Stimulated activated naive B cell treated with anti-CD40 and anti-IgM and Interleukin-4, amounts not matched to agents 10 μg/mL and 1 μg/mL and 100 μg/mL, for 72 hours (primary cell): ENCODE results near the gene MMAB.

Experiments used
- ATAC-seq, 2 donors: fragments of 150-1000 bp; cut with Tn5 transposase; replicated peaks; 2 replicates each; pipeline ENCODE4 v1.10.0; 2021; ENCODE audit warnings: moderate library complexity in 1 of 2
- DNase-seq: peaks from one replicate; pipeline ENCODE4 v3.0.0; 2021
- H3K27ac Mint-ChIP-seq: one replicate; pipeline ENCODE4 v1.8.0; 2022; ENCODE audit warnings: mild to moderate bottlenecking, mixed read lengths
- H3K27me3 Mint-ChIP-seq, 2 donors: one replicate each; pipeline ENCODE4 v1.8.0; 2022; ENCODE audit warnings: mixed read lengths in 2 of 2
- H3K36me3 Mint-ChIP-seq, 2 donors: one replicate each; pipeline ENCODE4 v1.8.0; 2022; ENCODE audit warnings: mixed read lengths in 2 of 2, mild to moderate bottlenecking in 1 of 2
- H3K4me1 Mint-ChIP-seq, 2 donors: one replicate each; pipeline ENCODE4 v1.8.0; 2022; ENCODE audit warnings: mixed read lengths in 2 of 2, mild to moderate bottlenecking in 1 of 2
- H3K4me3 Mint-ChIP-seq, 2 donors: one replicate each; pipeline ENCODE4 v1.8.0; 2022; ENCODE audit warnings: mild to moderate bottlenecking in 2 of 2, mixed read lengths in 2 of 2, moderate library complexity in 1 of 2
- H3K9me3 Mint-ChIP-seq, 2 donors: one replicate each; pipeline ENCODE4 v1.8.0; 2022; ENCODE audit warnings: mixed read lengths in 2 of 2, mild to moderate bottlenecking in 1 of 2

Gene MMAB

DNA sequence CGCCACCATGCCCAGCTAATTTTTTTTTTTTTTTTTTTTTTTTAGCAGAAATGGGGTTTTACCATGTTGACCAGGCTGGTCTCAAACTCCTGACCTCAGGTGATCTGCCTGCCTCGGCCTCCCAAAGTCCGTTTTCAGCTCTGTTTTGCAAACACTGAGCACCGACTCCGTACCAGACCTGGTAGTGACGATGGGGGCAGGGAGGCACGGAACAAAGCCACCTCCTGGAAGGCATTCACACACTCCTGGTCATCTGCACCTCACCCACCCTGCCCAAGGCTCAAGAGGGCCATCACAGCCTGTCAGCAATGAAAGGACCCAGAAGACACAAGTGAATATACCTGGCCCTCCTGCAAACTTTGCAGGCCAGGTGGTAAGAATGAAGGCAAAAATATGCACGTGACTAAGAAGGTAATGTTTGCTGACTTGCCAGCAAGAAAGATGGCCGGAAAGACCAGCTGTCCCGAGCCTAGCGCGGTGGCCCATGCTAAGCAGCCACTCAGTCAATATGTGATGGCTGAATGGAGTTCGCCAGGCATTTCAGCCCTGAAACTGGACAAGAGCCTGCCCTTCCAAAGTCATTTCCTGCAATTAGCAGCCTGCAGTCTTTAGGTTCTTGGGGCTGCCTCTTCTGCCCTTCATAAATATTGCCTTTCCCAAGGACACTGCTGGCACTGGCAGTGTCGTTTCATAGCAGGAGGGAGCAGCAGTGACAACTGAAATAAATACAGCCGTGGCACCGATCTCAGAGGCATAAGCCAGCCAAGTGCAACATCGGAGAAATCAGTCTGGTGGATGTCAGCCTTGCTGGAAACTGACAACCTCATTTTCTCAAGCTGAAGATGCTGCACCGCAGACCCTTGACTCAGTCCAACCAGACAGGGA is 17.6 kb downstream of the MMAB start:
- Mint-ChIP-seq H3K9me3 (no peaks in the 10 kb centered on the region), H3K4me1 (peaks cover 0 to 2% of the 10 kb centered on the region in 2 donors), H3K4me3 (no peak overlapping the region), H3K27ac (no peak overlapping the region), H3K27me3 (peaks cover 0 to under 1% of the 10 kb centered on the region in 2 donors), H3K36me3 (peaks cover 11 to 19% of the 10 kb centered on the region in 2 donors)
- DNase-seq (no peak), ATAC-seq (no peak)

DNA sequence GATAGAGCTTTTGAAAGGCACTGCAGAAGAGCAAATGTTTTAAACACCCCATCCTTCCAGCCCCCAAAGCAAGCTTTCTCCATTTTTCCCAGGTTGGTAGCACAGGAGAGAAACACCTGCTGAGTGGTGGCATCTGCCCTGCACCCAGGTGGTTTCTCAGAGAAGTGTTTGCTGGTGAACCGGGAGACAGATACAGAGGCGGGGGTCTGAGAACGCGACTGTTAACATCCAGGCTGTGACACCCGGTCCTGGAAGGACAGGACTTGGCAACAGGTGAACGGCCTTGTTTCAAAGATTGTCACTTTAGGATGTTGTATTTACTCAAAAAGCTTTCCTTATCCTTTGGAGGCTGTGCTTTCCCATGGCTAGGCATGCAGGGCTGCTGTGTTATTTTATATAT is 18.5 kb downstream of the MMAB start:
- Mint-ChIP-seq H3K27ac (no peak overlapping the region), H3K27me3 (peaks cover 4 to 9% of the 10 kb centered on the region in 2 donors), H3K36me3 (peaks cover 11 to 18% of the 10 kb centered on the region in 2 donors), H3K4me1 (peaks cover 0 to 2% of the 10 kb centered on the region in 2 donors), H3K4me3 (no peak overlapping the region), H3K9me3 (no peaks in the 10 kb centered on the region)
- no peak for DNase-seq
- no peak for ATAC-seq

DNA sequence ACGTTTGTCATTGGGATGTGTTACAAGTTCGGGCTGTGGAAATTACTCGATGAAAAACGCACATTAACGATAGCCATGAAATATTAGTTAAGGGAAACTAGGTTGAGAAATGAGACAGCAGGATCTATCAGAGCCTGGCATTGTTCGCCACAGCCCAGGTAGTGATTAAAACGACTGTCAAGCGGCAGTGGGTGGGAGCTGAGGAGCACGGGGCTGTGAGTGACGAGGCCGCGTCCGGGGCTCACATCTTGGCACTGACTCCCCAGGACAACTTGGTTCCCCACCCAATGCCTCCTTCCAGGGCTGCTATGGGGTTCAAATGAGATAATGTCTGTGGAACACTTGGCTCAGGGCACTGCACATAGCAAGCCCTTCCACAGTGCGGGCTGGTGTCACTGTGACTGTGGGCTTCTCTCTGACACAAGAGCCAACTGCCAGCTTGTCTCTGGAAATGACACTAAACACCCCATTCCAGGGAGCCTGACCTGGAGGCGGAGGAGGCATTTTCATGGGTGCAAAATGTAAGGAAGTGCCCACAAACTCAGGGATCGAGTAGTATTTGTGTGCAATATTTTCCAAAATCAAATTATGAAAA is 19.3 kb downstream of the MMAB start:
- ATAC-seq = no peak
- Mint-ChIP-seq H3K36me3 (peaks cover 10 to 17% of the 10 kb centered on the region in 2 donors), H3K27ac (no peak overlapping the region), H3K9me3 (no peaks in the 10 kb centered on the region), H3K27me3 (peaks cover 7 to 13% of the 10 kb centered on the region in 2 donors), H3K4me3 (no peak overlapping the region), H3K4me1 (peaks cover 0 to 2% of the 10 kb centered on the region in 2 donors)
- no peak for DNase-seq

DNA sequence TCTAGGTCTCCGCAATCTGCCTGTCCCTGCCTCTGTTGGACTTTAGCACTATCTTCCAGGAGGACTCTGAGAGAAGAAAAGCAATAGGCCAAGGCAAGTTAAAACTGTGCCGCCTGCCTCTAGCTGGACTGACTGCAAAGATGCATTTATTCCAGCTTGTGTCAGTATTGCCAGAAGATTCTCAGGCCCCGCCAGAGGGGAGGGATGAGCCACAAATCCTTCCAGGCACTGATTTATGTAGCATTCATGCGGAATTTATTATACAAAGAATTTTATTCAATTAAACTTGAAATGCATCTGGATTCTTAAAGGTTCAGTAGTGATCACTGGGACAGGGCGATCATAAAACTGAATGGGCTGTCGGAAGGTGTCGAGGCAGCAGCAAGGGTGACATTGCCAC is 19.8 kb downstream of the MMAB start:
- peaks cover 13 to 17% of the 10 kb centered on the region in 2 donors for H3K27me3 Mint-ChIP-seq
- no peak overlapping the region for H3K4me3 Mint-ChIP-seq
- H3K4me1 Mint-ChIP-seq = peaks cover 0 to 2% of the 10 kb centered on the region in 2 donors
- H3K27ac Mint-ChIP-seq = no peak overlapping the region
- ATAC-seq = no peak
- no peaks in the 10 kb centered on the region for H3K9me3 Mint-ChIP-seq
- no peak for DNase-seq
- peaks cover 5 to 12% of the 10 kb centered on the region in 2 donors for H3K36me3 Mint-ChIP-seq

DNA sequence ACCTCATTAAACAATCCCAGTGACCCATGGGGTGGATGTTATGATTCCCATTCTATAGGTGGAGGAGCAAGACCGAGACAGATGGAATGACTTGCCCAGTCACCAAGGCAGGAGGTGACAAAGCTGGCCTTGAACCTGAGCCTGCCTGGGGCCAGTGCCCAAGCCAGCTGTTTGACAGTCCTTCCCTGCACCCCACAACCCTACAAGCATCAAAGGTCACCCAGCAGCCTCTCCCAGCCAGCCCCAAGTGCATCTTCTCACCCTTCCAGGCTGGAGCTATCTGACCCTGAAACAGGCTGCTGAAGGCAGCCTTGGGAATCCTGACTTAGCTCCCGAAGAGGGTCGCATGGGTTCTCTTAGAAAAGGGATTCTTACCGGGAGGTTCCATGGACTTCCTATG is 20.3 kb downstream of the MMAB start:
- Mint-ChIP-seq H3K4me1 (peaks cover 0 to 2% of the 10 kb centered on the region in 2 donors), H3K4me3 (no peak overlapping the region), H3K9me3 (no peaks in the 10 kb centered on the region), H3K27ac (no peak overlapping the region), H3K36me3 (peaks cover 5 to 12% of the 10 kb centered on the region in 2 donors), H3K27me3 (peaks cover 18 to 22% of the 10 kb centered on the region in 2 donors)
- peak; percentile 7 to 33 for ATAC-seq
- DNase-seq = no peak

DNA sequence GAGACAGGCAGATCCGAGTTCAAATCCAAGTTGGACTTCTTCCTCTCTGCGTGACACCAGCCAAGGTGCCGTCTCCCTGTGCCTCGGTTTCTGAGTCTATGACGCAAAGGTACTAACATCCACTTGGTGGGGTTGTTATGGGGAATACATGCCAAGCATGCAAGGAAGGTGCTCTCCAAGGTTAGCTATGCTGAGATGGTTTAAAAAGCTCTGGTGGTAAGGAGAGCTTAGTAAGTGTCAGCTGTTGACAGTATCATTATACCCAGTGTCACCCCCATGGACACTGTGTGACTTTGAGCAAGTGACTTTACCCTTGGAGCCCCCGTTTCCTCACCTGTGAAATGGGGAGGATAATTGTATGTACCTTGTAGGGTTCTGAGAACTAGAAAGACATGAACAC is 22.2 kb downstream of the MMAB start:
- DNase-seq (no peak), ATAC-seq (no peak)
- Mint-ChIP-seq H3K36me3 (no peaks in the 10 kb centered on the region), H3K27me3 (peaks cover 31 to 37% of the 10 kb centered on the region in 2 donors), H3K9me3 (no peaks in the 10 kb centered on the region), H3K27ac (no peak overlapping the region), H3K4me1 (peaks cover 0 to 2% of the 10 kb centered on the region in 2 donors), H3K4me3 (no peak overlapping the region)

DNA sequence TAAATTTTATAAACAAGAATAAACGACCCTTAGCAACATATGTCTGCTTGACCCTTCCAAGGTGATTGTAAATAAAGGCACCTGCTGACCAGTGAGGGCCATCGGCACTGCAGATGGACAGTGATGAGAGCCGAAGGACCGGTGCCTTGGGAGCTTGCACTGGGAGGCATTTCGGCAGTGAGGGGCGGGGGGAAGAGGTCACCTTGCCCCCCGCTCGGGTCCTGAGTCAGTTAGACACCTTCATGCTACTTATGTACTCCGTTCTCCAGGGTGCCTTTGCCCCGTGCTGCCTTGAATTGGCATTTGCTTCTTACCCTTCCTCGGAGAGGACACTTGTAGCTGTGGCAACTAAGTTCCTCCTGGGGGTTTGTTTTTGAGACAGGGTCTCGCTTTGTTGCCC is 23.0 kb downstream of the MMAB start:
- H3K4me1 Mint-ChIP-seq = peaks cover 0 to 2% of the 10 kb centered on the region in 2 donors
- no peaks in the 10 kb centered on the region for H3K9me3 Mint-ChIP-seq
- no peak for DNase-seq
- H3K27me3 Mint-ChIP-seq = peaks cover 31 to 37% of the 10 kb centered on the region in 2 donors
- no peak overlapping the region for H3K4me3 Mint-ChIP-seq
- H3K36me3 Mint-ChIP-seq = no peaks in the 10 kb centered on the region
- no peak overlapping the region for H3K27ac Mint-ChIP-seq
- ATAC-seq = no peak

DNA sequence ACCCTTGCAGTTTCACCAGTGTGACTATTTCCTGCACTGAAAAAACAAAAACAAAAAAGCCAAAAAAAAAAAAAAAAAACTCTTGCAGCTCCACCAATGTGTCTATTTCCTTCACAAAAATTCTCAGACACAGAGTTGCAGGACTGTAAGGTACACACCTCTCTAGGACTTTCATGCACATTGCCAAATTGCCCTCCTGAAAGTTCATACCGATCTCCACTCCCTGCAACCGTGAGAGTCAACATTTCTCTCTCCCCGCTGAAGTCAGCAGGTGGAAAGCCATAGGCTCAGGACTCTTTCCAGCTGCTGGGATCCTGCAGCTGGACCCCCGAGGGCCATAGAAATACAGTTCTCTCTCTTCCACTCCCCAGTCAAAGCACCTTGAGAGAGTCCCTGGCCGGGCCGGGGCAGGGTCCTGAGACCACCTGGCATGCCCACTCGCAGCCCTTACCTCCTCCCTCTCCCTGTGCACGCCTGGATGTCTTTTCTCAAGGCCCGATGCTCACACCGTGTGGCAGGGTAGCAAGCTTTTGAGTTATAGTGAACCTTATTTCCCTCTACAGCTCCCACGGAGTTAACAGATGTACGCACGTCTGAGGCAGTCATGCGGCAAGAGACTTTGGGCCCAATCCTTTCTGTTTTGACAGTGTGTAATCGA is 23.6 kb downstream of the MMAB start:
- Mint-ChIP-seq H3K9me3 (no peaks in the 10 kb centered on the region), H3K27ac (no peak overlapping the region)
- ATAC-seq = no peak

DNA sequence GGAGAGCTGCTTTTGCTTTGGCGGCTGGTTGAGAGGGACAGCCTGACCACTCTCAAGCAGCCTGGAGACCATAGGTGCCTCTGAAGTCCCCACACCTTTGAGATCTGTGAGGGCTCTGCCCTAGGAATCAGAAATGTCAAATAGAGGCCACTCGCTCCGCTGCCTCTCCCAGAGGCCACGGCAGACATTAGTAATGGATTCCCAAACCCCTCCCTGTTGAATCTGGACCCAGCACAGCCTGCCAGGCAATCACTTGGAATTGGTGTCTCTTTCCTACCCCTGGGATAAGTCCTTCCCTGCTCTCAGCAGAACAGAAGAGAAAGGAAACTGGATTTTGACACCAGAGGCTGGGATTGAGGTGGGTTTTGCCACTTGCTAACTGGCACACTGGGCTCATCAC is 25.0 kb downstream of the MMAB start:
- H3K27me3 Mint-ChIP-seq = peaks cover 31 to 37% of the 10 kb centered on the region in 2 donors
- H3K36me3 Mint-ChIP-seq = no peaks in the 10 kb centered on the region
- H3K27ac Mint-ChIP-seq = no peak overlapping the region
- no peak for DNase-seq
- no peaks in the 10 kb centered on the region for H3K9me3 Mint-ChIP-seq
- no peak overlapping the region for H3K4me3 Mint-ChIP-seq
- H3K4me1 Mint-ChIP-seq = no peaks in the 10 kb centered on the region
- ATAC-seq = no peak

More for the DNA sequence above, 23.6 kb downstream of the MMAB start:
- Mint-ChIP-seq H3K36me3 (no peaks in the 10 kb centered on the region), H3K4me3 (no peak overlapping the region), H3K27me3 (peaks cover 31 to 37% of the 10 kb centered on the region in 2 donors), H3K4me1 (peaks cover 0 to 2% of the 10 kb centered on the region in 2 donors)
- DNase-seq = no peak

DNA sequence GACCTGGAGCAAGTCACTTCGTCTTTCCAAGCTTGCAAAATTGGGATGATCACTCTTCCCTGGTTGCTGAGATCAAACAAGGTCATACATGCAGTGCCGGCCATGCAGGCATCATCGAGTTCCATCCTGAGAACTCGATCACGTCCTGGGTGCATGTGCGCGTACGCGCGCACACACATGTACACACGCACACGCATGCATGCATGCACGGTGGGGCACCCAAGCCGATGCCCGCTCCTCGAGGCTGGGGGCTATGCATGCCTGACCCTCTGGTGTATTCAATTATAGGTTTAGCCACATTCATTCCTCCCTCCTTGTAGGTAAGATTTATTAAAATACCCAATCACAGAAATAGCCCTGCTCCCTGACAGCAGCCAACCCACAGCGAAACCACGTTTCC is 26.0 kb downstream of the MMAB start:
- Mint-ChIP-seq H3K4me1 (no peaks in the 10 kb centered on the region), H3K27me3 (peaks cover 31 to 37% of the 10 kb centered on the region in 2 donors), H3K9me3 (no peaks in the 10 kb centered on the region), H3K36me3 (no peaks in the 10 kb centered on the region), H3K4me3 (no peak overlapping the region), H3K27ac (no peak overlapping the region)
- no peak for ATAC-seq
- DNase-seq = no peak

DNA sequence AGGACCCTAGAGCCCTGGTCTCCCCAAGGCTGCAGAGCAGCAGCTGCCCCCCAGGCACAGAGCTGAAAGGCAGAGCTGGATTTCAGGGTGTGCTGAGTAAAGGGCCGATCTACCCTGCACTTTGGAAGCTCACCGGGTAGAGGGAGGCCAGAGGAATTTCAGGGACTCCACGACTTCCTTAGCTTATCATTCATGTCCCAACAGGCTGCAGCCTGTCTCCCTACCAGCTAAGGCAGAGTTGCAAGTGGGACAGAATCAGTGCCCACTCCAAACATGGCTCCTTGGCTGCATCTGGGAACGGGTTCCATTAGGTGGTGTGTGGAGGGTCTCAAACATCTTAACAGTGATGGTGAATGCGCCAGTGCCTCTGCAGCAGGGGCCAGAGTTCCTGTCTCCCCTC is 27.5 kb downstream of the MMAB start:
- ATAC-seq = no peak
- Mint-ChIP-seq H3K27me3 (peaks cover 31 to 37% of the 10 kb centered on the region in 2 donors), H3K4me1 (no peaks in the 10 kb centered on the region), H3K9me3 (no peaks in the 10 kb centered on the region), H3K27ac (no peak overlapping the region), H3K4me3 (no peak overlapping the region), H3K36me3 (no peaks in the 10 kb centered on the region)
- no peak for DNase-seq

DNA sequence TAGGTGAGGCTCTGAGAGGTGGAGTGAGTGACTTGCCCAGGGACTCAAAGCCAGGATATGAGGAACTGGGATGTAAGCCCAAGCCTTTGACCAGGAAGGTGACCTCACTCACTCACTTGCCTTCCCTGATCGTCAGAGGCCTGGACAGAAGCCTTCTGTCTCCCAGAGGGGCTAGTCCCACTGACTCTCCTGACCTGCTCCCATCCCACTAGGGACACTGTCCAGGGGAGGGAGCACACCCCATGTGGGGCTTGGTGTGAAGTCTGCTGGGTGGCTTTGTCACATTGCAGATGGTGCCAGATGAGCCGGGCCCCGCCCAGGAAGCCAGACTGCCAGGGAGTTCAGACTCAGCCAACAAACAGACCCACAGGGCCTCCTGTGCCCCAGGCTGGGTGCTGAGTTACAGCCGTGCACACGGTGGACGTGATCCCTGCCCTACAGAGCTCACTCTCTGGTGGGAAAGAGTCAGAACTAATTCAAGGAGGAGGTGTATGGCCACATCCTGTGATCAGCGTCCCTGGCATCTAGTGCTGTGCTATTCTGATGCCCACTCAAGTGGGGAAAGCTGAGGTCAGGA is 28.3 kb downstream of the MMAB start:
- Mint-ChIP-seq H3K4me1 (no peaks in the 10 kb centered on the region), H3K27ac (no peak overlapping the region), H3K27me3 (peaks cover 30% of the 10 kb centered on the region in 2 donors), H3K4me3 (no peak overlapping the region), H3K9me3 (no peaks in the 10 kb centered on the region), H3K36me3 (no peaks in the 10 kb centered on the region)
- no peak for DNase-seq
- ATAC-seq = no peak

DNA sequence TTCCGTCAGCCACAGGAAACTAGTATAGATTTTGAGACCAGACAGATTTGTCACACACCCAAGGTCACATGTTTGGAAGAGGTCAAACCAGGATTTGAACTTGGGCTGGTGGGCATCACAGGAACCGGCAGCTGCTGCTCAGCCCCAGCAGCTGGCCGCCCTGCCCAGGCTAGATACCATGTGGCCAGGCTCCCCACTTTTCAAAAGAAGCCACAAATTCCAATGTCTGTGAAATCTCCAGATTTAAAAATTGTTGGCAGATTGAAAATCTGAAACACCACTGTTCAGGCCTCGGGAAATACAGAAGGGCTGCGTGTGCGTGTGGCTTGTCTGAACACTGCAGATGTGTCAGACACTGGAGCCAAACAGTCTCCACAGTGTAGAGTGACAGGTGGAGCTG is 30.4 kb downstream of the MMAB start:
- no peaks in the 10 kb centered on the region for H3K4me1 Mint-ChIP-seq
- H3K27ac Mint-ChIP-seq = no peak overlapping the region
- ATAC-seq = no peak

DNA sequence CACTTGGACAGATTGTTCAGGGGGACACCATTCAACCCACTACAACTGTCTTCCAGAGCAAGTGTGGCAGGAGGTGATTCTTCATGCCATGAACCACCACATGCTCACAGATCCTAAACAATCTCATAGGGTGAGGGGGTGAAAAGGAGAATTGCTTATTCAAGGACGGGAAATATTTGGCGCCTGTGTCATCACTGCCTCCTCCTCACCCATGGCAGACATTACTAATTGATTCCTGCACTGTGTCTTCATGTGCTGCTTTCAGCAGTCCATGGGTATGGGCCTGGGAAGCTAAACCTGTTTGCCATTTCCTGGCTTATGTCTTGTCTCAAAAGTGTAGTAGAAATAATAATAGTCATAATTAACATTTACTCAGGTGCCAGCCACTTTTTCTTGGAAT is 31.3 kb downstream of the MMAB start:
- no peak for DNase-seq
- H3K36me3 Mint-ChIP-seq = peaks cover 0 to 7% of the 10 kb centered on the region in 2 donors
- no peaks in the 10 kb centered on the region for H3K9me3 Mint-ChIP-seq
- H3K27ac Mint-ChIP-seq = no peak overlapping the region
- no peak for ATAC-seq
- no peaks in the 10 kb centered on the region for H3K4me1 Mint-ChIP-seq
- no peak overlapping the region for H3K4me3 Mint-ChIP-seq
- peaks cover 4 to 5% of the 10 kb centered on the region in 2 donors for H3K27me3 Mint-ChIP-seq

More for the DNA sequence above, 30.4 kb downstream of the MMAB start:
- peaks cover 0 to 4% of the 10 kb centered on the region in 2 donors for H3K36me3 Mint-ChIP-seq
- no peak for DNase-seq
- H3K4me3 Mint-ChIP-seq = no peak overlapping the region
- H3K27me3 Mint-ChIP-seq = peaks cover 12 to 14% of the 10 kb centered on the region in 2 donors
- H3K9me3 Mint-ChIP-seq = no peaks in the 10 kb centered on the region
